GM10266 (cell line): ENCODE data around the gene USP15.

ENCODE experiments used
- DNase-seq: peaks from one replicate; pipeline ENCODE4 v3.0.0; 2012; ENCODE audit errors: extremely low spot score
- CTCF ChIP-seq: IDR thresholded peaks from 2 replicates; pipeline ENCODE4 v1.5.1; 2012; ENCODE audit warnings: mild to moderate bottlenecking, low read depth; ENCODE audit not compliant: control insufficient read depth, insufficient read depth; ENCODE audit errors: missing control alignments

The USP15 gene

GRCh38 chr12:62372825-62373224, 112.6 kb downstream of the USP15 start:
- no peak for DNase-seq
- no peak for TF ChIP-seq CTCF

- TF ChIP-seq CTCF: no peak
- DNase-seq: no peak
Observed at GRCh38 chr12:62375603-62376002, 115.4 kb downstream of the USP15 start.

DNA sequence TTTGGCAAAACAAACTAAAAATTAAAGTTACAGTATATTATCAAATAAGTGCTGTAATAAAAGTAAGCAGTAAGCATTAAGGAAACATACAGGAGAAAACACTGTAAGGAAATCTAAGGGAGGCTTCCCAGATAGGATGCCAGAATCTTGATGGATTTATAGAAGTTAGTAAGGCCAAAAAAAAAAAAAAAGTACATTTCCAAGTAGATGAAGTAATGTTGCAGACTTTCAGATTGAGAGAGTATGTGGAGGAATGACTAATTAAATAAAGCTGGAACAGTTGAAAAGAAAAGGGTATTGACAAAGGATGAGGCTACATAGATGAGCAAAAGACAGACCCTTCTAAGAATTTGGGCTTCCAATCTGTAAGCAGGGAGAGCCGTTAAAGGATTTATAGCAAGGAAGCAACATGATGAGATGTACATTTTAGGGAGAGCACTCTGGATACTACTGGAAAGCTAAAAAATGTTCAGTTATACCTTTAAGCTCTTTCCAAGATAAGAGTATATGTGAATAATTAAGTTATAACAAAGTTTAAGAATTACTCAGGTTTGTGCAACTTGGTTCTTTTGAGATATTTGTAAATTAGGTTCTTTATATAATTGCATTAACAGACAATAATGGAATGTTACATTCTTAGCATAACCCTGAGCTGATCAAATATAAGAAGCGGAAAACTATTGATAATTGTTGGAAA, 119.0 kb downstream of the USP15 start:
- TF ChIP-seq CTCF: no peak
- DNase-seq: no peak

- TF ChIP-seq CTCF: no peak
- no peak for DNase-seq
Observed at GRCh38 chr12:62379723-62380045, 119.5 kb downstream of the USP15 start.

GRCh38 chr12:62382526-62382925, 122.3 kb downstream of the USP15 start:
- no peak for TF ChIP-seq CTCF
- no peak for DNase-seq

GRCh38 chr12:62396750-62397149, 136.5 kb downstream of the USP15 start:
- DNase-seq: no peak
- TF ChIP-seq CTCF: no peak

DNA sequence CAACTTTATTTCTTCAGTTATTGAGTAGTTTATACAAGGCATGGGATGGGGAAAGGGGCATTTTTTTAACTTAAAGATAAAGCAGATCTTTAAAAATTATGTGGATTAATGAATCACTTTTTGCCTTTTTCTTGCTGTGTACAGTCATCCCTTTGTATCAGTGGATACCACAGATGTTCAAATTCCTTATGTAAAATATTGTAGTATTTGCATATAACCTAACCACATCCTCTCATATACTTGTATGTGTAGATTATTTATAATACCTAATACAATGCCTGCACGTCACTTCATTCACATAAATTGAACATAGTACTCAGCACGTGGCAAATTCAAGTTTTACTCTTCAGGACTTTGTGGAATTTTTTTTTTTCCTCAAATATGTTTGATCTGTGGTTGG, 139.9 kb downstream of the USP15 start:
- DNase-seq: no peak
- TF ChIP-seq CTCF: no peak
